ENCODE results near the gene USP40. TPM values are rescaled to one million over a fixed set of nuclear protein-coding genes. Genes with fewer than 3 reads are reported as not detected.

USP40 gene
- total RNA-seq, 2 donors from 2014 or later: 25.9 to 31.9 TPM

DNA sequence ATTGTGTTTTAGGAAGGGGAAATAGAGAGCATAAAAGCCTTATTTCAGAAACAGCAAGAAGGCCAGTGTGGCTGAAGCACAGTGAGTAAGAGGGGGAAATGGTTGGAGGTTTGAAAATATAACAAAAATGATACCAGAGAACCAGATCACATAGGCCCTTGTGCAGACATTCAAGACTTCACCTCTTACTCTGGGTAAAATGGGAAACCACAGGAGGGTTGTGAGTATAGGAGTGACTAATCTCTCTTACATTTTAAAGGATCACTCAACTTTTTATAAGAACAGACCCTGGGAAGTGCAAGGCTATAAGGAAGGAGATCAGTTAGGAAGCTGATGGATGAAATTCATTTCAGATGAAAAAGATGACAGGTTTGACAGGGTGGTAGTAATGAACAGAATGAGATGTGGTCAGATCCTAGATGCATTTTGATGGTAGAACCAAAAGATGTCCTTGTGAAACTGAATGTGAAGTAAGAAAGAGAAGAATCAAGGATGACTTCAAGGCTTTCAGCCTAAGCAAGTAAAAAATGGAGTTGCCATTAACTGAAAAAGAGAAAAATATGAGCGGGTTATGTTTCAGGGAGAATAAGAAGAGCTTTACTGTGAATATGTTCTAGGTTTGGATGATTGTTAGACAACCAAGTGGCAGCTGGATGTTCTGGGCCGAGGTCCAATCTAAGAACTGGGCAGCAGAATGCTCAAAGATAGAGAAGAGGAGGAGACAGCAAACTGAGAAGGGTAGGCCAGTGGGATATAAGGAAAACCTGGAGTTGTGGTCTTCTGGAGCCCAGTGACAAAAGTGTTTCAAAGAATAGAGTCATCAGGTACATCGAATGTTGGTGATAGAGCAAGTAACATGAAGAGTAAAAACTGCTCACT is 65.1 kb downstream of the USP40 start:
- intact Hi-C loops (cut with DNase I): no loop called here
- DNase-seq (ENCODE audit: low spot score): no peak

DNA sequence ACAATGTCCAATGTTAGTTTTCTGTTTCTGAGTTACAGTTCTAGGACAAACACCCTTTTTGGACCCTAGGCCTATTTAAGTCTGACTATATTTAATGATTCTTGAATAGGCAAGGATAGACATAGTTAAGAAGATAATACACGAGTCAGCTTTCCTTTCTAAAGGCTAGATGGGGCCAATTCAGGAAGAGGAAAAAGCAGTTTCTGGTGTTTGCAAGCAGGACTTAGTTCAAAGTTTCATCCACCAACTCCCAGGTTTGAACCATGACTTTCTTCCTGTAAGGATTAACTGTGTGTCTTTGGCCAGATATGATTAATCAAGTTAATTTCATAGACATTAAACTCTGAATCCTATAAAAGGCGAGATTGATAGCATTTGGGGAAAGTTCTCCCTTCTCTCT is 66.7 kb downstream of the USP40 start:
- DNase-seq (ENCODE audit: low spot score): no peak
- intact Hi-C loops (cut with DNase I): no loop called here

DNA sequence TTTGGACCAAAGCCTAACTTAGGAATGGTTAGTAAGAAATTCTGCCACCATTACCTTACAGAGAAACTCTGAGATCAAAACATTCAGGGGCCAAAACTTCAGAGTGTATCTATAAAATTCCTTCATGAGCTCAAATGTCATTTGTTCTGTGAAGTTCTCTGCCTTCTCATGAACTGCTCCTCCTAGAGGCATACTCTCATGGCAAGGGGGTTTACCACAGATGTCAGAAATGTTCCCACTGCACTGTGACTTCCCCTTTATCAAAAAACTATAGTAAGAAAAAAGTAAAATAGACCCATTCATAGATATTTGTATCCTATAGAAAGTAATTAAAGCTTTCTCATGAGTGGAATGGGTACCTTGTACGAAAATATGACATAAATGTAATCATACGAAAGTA is 68.5 kb downstream of the USP40 start:
- no peak for DNase-seq (ENCODE audit: low spot score)
- intact Hi-C loops (cut with DNase I): no loop called here

DNA sequence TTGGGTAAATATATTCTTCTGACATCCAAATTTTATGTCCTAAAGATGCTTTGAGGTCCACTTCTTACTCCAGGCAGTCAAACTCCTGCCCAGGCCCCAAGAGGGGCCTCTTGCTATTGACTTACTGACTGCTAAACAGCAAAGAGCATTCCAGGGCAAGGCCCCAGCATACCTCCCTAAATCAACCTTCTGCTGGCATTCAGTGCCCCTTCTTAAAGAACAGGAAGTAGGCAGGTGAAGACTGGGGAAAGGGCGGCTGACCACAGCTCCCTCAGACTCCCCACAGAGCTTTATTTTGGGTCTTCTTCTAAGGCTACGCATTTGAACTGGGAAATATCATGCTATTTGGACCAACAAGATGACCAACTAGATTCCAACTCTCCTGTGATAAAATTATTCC is 68.9 kb downstream of the USP40 start:
- peak; percentile 43 for DNase-seq (ENCODE audit: low spot score)

DNA sequence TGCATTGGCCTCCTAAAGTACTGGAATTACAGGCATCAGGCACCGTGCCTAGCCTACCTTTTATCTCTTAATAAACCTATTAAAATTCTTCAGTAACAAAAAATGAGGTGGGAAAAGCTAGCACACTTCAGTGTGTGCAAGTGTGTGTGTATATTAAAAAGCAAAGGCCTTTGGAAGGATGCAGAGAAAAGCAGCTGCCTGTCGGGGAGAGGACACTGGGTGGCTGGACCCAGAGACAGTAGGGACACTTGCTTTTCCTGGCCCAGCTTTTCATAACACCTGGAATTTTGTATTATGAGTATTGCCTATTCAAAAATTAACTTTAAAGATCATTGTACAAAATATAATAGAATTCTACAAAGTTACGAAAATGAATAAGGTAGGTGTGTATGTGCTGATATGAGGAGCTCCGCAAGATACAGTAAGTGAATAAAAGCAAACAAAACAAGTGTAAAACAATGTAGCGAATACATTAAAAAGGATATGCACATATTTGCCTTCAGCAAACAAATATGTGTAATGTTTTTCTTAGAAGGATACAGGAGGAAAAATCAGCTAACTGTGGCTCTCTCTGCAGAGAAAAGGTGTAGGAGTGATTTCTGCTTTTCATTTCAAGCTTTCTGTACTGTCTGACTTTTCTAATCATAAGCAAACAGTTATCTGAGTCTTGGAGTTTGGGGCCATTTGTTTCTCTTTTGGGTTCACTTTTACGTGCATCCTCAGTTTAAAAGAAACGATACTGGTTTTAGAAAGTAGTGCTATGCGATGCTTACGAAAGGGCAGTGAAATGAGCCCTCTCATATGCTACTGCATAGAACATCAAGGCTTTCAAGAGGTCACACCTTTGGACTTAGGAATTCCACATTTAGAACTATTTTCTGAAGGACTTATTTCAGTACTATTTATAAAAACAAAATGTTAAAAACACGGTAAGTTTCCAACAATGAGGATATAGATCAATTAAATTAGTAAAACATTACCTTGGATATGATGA is 70.8 kb downstream of the USP40 start:
- no peak for DNase-seq (ENCODE audit: low spot score)
- intact Hi-C loops (cut with DNase I): no loop called here

More for the DNA sequence above, 68.9 kb downstream of the USP40 start:
- intact Hi-C loops (cut with DNase I): no loop called here

DNA sequence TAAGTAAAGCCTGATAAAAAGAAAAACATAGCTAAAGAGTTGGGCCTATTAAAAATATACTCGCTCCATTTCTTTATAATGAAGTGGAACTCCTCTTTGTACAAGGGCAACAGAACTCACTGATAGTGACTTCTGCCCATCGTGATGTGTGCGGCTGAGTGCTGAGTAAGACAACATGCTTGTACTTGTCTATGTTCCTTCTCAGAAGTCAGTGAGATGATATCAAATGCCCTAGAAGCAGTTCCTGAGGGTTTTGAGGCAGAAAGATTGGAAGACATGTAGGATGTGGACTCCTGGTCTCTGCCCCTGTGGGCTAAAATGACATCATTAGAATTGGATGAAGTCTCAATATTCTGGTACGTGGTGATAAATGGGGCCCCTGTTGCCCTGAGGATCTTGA is 73.8 kb downstream of the USP40 start:
- intact Hi-C loops (cut with DNase I): no loop called here
- no peak for DNase-seq (ENCODE audit: low spot score)

DNA sequence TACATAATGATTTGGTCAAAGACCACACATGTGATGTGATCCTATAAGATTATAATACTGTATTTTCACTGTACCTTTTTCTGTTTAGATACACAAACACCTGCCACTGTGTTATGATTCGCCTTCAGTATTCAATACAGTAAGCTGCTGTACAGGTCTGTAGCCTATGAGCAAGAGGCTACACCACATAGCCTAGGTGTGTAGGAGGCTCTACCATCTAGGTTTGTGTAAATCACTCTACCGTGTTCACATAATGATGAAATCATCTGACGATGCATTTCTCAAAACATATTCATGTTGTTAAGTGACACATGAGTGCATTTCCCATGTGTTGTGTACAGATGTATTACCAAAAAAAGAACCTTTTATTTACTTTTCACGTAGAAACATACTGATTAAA is 74.5 kb downstream of the USP40 start:
- intact Hi-C loops (cut with DNase I): no loop called here
- DNase-seq (ENCODE audit: low spot score): no peak

DNA sequence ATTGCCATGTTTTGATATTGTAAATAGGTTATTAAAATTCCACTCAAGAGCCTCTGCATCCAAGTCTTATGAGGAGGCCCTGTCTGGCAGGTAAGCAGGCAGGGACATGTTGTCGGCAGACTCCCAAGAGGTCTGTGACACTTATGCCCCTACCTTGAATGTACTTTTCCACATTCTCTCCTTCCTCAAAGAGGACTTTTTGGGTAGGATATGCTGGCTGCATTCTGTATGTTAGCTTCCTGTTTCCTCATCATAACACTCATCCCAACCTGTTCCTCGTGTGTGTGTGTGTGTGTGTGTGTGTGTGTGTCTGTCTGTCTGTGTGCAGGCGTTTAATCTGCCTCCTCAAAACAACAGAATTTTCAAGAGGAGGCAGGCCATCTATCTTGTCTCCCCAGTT is 75.3 kb downstream of the USP40 start:
- DNase-seq (ENCODE audit: low spot score): no peak
- intact Hi-C loops (cut with DNase I): no loop called here

DNA sequence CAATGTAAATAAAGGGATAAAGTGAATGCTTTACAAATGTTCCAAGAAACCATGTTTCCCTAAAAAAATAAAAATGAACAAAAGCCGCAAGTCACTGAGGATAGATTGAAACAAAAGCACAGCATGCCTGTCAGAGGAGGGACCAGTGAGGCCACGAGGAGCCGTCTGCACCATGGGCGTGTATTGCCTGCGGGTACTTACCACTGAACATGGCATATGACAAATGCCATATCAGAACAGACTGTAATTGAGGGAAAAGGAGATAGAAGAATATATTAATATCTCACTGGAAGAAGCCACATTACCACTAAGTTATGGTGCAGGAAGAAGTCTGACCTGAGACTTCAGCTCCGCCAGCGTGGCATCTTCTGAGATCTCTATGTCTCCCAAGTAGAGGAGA is 75.8 kb downstream of the USP40 start:
- intact Hi-C loops (cut with DNase I): no loop called here
- DNase-seq (ENCODE audit: low spot score): no peak

DNA sequence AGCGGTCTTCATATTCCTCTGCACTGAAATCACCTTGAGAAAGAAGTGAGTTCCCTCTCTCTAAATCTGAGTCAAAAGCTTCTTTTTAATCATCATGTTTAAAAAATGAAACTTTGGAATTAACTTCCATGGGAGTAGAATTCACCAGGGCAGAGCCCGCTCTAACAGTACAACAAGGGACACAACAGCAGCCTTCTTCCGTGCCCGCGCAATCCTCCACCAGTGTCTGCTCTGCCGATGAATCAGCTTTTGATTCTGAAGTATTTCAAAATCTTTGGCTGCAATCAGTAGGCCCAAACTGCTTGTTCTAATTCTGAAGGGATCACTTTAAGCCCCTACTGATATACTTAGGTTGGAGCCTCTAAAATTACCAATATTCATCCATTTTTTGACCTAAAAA is 76.9 kb downstream of the USP40 start:
- no peak for DNase-seq (ENCODE audit: low spot score)
- intact Hi-C loops (cut with DNase I): no loop called here

DNA sequence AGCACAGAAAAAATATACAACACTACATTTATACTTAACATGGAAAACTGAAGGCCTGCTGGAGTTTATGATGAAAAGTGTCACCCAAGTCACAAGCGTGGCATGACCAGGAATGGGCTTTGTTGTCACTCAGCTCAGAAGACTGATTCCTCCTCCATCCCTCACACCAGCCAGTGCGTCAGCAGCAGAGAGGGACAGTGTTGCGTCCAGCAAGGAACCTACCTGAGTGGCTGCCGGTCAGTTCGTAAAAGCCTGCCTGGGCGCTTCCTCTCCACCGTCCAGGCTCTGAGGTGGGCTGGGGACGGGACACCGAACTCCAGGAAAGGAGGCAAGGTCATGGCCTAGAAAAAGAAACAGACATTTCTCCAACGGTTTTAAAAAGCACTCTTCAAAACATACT is 77.4 kb downstream of the USP40 start:
- intact Hi-C loops (cut with DNase I): no loop called here
- DNase-seq (ENCODE audit: low spot score): no peak

DNA sequence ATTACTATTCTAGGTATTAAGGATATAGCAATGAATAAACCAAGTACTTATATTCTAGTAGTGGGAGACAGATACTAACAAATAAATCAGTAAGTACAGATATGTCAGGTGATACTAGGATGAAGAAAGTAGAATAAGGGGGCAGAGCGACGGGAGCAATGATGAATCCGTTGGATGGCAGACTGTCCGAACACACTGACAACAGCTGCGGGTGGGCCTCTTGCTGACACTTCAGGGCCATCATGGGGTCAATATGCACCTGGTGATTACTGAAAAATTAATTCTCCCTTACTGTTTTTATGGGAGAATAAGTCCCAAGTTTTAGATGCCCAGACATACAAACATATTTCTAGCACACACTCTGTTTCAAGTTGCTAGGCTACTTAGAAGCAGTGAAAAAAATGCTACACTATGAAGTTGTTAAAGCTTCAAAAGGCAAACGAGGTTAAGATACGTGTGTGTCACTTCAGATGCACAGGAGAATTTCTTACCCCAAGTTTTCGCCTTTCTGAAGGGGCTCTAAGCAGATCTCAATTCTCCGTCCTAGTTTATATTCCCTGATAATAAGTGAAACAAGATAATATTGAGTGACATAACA is 78.7 kb downstream of the USP40 start:
- intact Hi-C loops (cut with DNase I): no loop called here
- DNase-seq (ENCODE audit: low spot score): no peak

DNA sequence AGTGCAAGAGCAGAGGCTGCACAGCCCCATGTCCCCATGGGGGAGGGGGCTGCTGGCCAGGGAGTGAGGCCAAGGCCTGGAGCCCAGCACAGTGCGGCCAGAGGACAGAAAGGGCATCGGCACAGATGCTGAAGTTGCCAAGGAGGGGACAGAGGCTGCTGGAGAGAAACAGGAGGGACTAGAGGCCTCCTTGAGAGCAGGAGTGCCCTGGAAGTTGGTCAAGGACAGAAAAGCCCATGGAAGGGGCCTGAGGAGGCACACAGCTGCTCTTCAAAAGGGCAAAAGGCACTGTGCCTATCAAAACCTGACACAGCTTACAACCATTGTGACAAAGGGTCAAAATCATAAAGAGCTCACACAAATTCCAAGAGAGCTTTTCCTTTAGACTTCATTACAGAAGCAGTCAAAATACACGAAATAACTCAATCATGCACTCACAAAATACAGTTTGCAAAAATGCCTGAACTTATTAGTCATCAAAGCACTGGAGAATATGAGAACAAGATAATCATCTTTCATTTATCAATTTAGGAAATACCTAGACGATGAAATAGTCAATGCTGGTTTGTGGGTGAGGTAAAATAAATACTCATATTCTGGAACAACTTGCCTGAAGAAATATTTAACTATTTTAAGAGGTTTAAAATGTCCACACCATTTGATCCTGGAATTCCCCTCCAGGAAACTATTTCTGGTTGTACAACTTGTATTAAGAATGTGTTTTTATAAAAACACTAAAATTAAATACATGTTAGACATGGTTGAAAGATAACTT is 79.6 kb downstream of the USP40 start:
- intact Hi-C loops (cut with DNase I): no loop called here
- DNase-seq (ENCODE audit: low spot score): no peak

DNA sequence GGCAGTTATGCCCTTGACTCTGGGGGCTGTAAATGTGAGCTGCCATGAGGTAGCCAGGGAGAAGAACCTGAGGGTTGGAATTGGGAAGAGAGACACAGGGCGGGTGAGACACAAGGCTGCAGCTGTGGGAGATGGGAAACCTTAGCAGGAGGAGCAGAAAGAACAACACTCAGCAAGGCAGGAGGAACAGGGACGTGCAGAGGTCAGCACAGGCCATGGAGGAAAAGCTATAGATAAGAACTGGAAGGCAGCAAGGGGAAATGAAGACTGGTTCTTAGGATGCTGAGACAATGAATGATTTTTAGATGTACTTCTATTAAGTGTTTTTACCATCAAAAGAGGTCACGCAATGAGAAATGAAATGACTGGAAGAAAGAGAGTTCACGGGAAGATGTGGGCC is 80.2 kb downstream of the USP40 start:
- intact Hi-C loops (cut with DNase I): no loop called here
- no peak for DNase-seq (ENCODE audit: low spot score)

DNA sequence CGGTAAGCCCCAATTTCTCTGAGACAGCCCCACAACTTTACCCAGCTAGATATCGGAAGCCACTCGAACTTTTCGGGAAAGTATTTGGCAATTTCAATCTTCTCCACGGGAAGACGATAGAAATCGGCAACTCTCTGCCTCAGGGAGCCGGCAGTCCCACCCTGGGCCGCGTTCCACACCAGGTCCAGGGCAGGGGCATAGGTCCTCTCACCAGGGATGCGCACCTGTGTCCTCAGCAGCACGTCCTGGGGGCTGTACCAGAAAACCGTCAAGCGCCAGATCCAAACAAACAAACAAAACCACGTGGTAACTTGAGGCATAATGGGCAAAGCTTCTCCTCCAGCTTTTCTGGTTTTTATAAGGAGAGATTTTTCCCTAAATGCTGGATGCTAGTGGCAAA is 80.9 kb downstream of the USP40 start:
- no peak for DNase-seq (ENCODE audit: low spot score)
- intact Hi-C loops (cut with DNase I): no loop called here

DNA sequence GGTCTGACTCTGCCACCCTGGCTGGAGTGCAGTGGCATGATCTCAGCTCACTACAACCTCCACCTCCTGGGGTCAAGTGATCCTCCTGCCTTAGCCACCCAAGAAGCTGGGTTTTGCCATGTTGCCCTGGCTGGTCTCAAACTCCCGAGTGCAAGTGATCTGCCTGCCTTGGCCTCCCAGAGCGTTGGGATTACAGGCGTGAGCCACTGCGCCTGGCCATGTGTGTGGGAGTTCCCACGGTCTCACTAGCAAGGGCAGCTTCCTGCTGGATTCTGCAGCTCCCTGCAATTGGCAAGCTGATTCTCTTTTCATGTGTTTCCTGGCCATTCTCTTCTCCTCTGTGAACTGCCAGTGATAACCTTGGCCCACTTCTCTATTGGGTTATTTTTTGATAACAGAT is 84.0 kb downstream of the USP40 start:
- intact Hi-C loops (cut with DNase I): no loop called here
- no peak for DNase-seq (ENCODE audit: low spot score)

DNA sequence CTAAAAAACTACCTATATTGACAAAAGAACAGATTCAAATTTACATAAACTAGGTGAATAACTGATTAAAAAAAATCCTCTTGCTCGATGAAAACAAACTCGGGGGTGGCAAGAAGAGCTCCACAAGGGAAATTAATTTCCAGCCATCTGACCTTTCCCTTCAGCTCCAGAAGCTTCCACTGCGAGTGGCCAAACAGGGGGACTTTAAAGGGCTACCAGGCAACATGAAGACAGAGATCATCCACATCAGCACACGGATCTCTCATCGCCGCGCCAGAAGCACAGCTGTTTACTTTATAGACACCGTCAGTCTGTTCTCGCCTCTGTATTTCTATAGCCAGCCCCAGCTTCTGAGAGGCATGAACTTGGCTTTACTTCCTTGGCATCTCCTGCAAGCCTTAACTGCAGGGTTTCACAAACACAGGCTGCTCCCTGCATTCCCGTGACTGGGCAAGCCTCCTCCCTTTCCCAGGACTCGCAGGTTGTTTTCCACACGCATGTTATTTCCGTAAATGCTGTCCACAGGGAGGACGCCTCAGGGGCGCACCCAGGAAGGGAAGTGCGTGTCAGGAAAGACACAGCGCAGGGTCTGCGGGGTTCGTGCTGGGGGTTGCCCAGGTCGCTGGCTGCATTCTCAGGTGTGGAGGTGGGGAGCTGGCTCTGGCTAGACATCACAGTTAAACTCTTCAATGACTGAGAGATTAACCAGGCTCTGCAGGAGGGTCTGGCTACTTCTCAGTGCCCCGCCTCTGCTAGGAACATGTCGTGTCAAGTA is 85.0 kb downstream of the USP40 start:
- intact Hi-C loops (cut with DNase I): no loop called here
- DNase-seq (ENCODE audit: low spot score): peak; percentile 50

DNA sequence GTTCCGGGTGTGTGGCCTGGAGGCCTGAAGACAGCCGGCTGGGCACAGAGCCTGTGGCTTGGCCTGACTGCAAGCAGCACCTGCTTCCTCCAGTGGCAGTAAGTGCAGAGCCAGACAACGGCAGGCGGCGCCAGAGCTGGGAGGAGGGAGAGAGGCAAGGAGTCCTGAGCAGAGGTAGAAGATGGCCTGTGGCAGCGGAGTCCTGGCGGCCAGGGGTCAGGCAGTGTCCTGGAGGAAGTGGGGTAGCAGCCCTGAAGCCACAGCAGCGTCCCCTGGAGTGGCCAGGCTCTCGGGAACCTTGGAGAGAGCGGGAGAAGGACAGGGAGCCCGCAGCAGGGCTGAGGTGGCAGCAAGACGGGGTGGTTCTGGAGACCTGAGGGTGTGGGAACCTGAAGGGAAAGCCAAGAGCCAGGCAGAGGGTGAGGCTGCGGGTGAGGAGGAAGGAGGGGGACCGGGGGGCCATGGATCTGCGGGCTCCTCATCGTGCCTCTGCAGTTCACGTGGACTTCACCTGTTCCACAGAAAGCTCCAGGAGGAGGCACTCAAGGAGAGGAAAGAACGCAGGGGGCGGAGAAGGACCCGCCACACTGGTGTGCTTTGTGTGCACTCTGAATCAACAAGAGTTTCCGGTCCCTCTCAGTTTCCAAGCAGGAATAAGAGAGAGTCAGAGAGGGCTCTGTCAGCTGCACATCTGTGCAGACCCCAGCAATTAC is 85.9 kb downstream of the USP40 start:
- peak; percentile 76 for DNase-seq (ENCODE audit: low spot score)
- intact Hi-C loops (cut with DNase I): no loop called here

All from posterior vena cava (tissue), 2 donors.